Measurements from ENCODE around the gene SIGLECL1.

GRCh38 chr19:51253088-51253806, 2.4 kb downstream of the SIGLECL1 start:
- TF ChIP-seq EZH2 (IDR thresholded peaks at IDR 0.05; ENCODE audit: borderline replicate concordance, low read length) (no peak), CTCF (IDR thresholded peaks at IDR 0.05; ENCODE audit: low read length) (no peak)
